Measurements from ENCODE around the gene FRMPD4.
"Not testable (repeated sequence)": the region's sequence is repeated elsewhere in the genome, so short reads cannot be mapped to it uniquely, and the experiment has no call there.

Gene FRMPD4

DNA sequence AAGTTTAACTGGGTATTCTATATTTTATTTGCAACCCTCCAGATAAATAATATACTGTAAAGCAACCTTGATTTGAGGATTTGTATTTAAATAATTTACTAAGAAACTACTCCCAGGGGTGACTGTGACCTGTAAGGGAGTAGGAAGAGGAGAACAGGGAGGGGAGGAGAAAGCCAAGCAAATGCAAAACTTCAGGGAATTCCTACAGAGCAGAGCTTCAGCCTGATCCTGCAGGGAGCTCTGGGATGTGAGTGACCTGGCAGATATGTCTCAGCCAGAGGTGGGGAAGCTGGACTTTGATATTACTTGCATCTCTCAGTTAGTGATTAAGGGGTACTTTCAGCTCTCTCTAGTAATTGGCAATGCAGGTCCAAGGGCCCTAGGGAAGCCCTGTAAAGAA is 302.0 kb downstream of the FRMPD4 start:
- no peak for DNase-seq (ENCODE audit: low spot score)

DNA sequence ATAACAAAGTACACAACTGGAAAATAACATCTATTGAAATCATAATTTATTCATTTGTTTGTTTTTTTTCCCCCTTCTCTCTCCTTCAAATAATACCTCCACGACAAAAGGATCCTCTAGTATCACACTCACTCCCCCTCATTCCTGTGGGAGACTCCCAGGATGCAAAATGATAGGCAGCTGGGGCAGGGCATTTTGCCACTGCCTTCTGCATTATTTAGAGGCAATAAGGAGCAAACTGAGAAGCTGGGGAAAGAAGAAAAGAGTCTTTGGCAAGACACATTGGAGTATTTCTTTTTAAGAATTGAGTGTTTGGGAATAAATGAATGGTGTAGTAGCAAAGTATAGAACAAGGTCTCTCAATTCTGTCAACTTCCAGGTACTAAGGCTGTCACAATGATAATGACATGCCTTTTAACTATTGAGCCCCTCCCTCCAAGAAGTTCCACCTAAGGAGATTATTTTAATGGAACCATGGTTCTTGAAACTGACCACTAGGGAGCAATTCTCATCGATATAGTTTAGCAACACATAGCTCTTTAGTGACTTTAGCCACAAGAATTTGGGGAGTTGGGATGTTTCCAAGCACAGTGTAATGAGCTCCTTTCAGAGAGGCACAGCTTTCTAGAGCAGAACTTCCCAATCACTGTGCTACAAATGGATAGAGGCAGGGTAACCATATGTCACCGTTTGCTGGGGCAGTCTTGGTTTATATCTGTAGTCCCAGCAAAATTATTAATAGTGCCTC is 303.3 kb downstream of the FRMPD4 start:
- DNase-seq (ENCODE audit: low spot score), result no peak

DNA sequence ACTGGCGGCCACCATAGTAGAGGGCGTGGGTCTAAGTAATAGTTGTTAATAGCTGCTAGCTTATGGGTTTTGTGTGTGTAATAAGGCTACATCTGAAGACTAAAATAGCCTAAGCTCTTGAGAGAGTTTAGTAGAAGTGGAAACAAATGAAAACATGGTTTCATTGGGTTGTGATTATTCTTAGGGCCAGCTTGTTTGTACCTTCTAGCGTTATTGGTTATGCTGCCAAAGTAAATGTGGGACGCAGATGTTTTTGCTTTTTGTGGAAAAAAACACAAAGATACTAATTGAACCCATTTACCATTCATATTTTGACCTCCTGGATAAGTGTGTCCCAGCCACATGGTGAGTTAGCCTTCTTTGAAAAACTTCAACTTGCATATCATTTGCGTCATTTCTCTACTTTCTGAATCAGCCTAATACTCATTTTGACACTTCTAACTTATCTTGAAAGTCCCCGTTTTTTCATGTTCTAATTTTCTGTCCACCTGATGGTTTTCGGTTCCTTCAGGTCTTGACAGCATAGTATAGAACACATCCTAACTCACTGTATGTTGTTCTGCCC is 305.3 kb downstream of the FRMPD4 start:
- no peak for DNase-seq (ENCODE audit: low spot score)

DNA sequence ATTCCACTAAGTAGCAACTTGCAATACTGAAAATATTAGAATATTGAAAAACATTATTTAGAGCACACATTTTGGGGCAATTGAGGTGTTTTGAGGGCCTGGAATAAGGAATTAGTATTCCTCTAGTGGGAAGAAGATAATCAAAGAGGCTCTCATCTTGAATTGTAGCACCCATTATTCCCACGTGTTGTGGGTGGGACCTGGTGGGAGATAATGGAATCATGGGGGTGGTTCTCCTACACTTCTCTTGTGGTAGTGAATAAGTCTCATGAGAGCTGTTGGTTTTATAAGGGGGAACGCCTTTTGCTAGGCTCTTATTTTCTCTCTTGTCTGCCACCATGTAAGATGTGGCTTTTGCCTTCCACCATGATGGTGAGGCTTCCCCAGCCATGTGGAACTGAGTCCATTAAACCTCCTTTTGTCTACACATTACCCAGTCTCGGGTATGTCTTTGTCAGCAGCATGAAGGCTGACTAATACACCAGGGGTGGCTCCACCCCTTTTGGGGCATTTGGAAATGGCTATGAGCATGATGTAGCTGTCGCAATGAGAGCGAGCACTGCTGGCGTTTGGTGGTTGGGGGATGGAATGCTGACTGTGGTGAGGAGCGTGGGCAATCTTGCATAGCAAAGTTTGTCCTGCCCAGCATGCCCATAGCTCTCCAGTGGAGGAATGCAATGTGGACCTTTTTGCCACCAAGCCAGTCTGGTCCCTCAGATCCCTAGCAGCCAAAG is 308.2 kb downstream of the FRMPD4 start:
- DNase-seq (ENCODE audit: low spot score), result no peak

DNA sequence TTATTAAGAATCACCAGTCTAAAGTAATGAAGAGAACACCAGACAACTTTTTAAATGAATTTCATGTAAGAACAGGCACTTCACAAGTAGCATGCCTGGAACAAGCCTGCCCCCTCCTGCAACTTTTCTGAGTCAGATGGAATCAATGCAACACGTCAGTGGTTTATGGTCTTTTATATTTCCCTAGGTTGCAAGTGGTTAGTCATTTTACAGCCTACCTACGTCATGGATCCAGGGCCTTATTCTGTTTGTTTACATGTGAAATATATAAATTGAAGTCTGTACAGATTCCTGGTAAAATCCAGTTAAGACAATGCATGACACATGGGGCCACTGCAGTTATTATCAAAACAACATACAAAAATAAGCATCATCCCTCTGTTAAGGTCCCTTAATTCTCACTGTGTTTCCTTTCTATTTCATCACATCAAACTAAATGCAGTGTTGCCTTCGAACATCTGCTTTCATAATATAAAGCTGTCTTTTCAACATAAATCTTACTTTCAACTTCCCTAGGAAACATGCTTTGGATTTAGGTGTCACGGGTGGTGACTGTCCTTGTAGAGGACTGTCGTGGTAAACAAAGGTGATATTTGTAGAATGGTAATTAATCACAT is 309.3 kb downstream of the FRMPD4 start:
- no peak for DNase-seq (ENCODE audit: low spot score)

DNA sequence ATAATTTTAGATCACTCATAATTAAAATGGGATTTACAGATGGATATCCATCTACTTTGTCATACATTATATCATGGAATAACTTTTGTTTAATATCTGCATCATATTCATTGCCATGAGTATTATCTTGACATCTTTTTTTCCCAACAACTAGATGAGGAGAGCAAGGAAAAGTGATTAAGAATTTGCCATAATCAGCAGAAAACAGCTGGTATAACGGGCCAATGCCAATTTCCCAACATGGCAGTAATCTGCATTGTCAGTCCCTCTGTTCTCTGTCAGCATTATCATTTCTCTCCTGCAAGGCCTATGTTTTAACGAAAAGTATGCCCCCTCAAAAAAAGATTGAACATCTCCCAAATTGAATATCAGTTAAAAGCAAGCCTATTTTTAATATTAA is 314.0 kb downstream of the FRMPD4 start:
- DNase-seq (ENCODE audit: low spot score), result no peak

DNA sequence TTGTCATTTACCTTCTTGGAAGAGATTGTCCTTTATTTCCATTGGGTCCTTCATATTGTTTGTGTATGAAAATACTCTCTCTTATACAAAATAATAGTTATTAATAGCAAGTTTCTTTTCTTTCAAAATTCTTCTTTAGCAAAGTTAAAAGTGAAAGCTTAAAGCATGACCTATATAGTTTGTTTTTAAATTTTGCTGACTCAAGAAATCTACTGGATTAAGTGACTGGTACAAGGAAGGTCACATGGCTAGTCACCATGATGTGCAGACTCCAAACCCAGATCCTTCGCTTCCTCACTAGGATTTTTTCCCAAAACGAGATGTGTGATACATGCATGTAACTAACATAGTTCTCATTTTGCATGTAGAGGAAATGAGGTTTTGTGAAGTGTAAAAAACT is 322.7 kb downstream of the FRMPD4 start:
- DNase-seq (ENCODE audit: low spot score), result no peak

DNA sequence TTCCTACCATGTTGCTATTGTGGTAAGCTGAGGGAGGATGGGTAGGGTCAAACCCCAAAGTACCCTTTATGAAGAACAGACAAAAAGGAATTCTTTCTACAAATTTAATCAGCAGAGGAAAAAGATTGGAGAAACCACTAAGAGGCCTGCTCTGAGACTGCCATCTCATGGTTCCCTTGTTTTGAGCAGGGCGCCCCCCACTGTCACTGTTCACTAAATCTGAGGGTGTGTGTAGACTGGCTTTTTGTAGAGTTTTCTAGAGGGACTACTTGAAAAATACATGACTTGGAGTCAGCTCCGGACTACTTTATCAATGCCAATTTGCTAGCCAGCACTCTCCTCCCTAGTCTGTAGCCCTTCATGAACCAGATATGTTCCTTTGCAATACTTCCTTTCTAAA is 324.8 kb downstream of the FRMPD4 start:
- no peak for DNase-seq (ENCODE audit: low spot score)

DNA sequence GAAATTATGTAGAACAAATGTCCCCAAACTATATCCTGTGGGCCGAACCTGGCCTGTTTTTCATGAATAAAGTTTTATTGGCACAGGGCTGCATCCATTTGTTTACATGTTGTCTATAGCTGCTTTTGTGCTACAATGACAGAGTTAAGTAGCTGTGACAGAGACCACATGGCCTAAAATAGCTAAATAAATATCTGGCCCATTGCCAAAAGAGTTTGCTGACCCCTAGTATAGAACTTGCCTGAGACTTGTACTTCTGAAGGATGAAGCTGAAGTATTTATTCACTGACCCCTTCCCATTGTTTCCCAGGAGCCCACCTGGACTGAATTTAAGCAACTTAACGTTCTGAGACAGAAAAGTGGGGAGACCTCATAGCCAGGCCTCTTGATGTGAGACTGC is 325.6 kb downstream of the FRMPD4 start:
- no peak for DNase-seq (ENCODE audit: low spot score)

DNA sequence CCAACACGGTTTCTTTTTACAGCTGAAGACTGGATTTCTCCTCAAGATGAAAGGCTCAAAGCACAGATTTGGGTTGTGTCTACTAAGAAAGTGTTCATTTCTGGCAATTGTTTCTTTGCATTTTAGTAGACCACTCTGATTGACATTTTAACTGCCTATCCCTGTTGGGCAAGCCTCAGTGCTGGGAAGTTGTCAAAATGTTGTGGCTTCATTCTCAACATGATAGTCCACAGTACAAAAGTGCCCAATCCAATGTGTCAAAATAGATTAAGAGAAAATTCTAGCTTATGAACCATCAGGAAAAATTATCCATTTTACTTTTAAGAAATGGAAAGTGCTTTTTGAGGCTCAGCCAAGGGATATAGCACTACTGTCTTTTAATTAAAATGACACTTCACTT is 329.0 kb downstream of the FRMPD4 start:
- no peak for DNase-seq (ENCODE audit: low spot score)

DNA sequence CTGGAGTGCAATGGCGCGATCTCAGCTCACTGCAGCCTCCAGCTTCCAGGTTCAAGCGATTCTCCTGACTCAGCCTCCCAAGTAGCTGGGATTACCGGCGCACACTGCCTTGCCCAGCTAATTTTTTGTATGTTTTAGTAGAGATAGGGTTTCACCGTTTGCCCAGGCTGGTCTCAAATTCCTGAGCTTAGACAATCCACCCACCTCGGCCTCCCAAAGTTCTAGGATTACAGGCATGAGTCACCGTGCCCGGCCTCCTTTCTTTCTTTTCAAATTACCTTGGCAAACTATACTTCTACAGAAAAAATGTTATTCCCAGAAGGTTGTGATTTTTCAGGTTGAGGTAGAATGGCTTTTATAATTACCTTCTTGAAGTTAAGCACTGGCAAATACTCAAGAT is 331.0 kb downstream of the FRMPD4 start:
- no peak for DNase-seq (ENCODE audit: low spot score)

DNA sequence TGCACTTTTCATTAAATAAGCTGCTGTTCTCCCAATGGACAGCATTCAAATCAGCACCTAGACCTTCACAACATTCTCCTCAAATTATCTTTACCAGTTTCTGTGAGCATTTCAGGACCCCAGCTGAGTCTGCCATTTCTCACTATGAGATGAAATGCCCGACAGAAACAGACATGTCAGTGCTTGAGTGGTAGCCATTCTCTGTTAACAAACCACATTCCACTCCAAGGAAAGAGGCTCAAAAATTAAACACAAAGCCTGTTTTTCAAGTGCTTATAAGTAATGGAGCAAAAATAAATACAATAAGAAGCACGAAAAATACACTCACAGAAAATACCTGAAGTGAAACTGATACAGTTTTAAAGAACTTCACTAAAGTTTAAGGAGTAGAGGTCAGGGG is 332.8 kb downstream of the FRMPD4 start:
- DNase-seq (ENCODE audit: low spot score), result no peak

DNA sequence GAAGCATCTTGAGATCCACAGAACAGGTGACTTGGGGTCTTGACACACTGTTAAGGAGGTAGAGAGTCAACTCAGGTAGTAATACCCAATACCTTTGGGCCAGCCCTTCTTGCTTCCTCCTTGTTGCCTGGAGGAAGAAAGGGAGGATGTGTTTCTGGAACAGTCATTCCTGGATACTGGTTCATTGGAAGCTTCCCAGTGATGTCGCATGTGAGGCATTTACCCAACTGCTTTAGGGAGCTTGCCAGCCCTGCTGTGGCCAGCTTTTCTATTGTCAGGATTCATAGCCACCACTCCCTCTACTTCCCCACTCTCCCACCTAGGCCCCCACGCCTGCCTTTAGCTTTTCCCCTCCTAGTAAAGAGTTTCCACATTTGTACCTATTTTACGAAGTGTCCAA is 342.7 kb downstream of the FRMPD4 start:
- DNase-seq (ENCODE audit: low spot score), result no peak

DNA sequence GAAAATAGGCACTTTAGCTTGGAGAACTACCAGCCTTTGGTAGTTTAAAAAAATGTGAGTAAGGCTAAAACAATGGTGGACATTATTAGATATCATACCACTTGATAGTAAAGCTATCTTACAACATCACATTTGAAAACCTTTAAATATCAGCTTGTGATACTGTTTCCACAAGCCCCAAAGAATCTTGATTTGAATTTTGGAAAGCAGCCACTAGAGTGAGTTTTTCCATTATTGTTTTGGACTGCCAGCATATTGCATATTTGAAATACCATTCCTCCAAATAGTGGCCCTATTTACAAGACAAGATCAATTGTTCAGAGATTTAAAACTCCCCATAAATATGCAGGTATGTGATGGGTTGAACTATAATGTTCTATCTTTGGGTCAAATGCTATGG is 349.9 kb downstream of the FRMPD4 start:
- no peak for DNase-seq (ENCODE audit: low spot score)

DNA sequence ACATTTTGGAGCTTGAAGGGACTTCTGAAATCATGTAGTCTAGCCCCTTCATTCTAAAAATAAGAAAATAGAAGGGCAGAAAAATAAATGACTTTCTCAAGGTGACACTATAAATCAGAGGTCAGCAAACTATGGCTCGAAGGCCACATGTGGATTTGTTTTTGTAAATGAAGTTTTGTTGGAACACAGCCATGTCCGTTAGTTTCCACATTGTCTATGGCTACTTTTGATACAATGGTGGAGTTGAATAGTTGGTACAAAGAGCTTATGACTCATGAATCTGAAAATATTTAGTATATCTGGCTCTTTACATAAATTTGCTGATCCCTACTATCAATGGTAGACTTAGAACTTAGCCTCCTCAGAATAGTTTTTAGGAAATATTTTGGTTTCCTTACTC is 350.5 kb downstream of the FRMPD4 start:
- DNase-seq (ENCODE audit: low spot score), result no peak

DNA sequence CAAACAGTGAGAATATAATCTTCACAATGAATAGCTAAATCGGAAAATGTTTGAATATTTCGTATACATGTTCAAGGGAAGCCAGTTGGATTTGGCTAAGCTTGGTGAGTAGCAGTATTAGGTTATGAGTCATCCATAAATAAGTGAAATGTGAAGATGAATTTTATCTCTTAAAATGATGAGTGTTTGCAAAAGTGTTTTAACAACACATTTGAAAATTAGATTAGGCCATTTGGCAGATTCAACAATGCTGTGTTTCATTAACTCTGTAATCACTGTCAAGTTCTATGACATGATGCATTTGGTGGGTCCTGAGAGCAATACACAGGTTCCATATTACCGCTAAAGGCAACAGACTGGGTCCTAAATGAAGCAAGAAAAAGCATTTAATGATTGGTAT is 351.1 kb downstream of the FRMPD4 start:
- no peak for DNase-seq (ENCODE audit: low spot score)

DNA sequence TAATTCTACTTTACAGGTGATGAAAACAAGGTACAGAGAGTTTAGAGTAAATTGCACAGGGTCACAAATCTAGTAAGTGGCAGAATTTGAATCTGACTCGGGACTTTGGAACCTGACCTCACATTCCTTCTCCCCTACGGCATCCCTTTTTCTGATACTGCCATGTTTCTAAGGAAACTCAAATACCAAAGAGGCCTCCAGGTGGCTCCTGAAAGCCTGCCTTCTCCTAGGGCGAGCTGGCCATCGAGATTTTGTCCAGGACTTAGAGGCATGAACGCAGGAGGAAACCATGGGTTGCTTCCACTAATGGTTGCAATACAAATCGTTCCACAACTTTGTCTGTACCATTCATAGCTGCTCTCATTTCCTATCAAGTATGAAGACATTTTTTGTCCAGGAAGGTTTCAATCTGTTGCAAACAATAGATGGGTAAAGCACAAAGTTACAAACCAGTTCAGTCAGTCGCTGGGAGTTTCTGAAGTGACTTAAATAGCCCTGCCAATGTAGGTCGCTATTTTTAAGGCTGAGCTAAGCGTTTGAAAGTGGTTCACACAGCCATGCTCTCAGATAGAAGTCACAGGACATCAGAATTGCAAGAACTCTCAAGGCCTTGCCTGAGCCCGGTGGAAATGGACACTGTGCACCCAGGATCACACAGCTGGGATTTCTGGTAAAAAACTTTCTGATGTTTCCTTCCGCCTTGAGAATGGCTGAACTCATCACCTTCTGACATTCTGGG is 356.3 kb downstream of the FRMPD4 start:
- DNase-seq (ENCODE audit: low spot score), result no peak

DNA sequence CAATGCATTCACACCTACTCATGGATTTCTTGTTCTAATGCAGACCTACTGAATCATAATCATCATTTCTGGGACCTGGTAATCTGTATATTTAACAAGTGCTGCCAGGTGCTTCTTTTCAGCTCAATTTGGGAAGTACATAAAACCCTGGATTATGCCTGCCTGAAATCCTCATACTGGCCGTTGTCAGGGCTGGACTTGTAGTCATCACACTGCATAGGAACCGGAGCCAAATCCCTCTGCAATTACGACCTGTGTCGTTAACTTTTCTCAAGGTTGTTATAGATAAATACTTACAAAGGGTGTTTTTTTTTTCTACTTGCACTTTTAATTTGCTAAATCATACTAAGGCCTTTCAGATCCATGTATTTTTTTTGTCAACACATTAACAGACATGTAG is 358.1 kb downstream of the FRMPD4 start:
- DNase-seq (ENCODE audit: low spot score), result no peak

DNA sequence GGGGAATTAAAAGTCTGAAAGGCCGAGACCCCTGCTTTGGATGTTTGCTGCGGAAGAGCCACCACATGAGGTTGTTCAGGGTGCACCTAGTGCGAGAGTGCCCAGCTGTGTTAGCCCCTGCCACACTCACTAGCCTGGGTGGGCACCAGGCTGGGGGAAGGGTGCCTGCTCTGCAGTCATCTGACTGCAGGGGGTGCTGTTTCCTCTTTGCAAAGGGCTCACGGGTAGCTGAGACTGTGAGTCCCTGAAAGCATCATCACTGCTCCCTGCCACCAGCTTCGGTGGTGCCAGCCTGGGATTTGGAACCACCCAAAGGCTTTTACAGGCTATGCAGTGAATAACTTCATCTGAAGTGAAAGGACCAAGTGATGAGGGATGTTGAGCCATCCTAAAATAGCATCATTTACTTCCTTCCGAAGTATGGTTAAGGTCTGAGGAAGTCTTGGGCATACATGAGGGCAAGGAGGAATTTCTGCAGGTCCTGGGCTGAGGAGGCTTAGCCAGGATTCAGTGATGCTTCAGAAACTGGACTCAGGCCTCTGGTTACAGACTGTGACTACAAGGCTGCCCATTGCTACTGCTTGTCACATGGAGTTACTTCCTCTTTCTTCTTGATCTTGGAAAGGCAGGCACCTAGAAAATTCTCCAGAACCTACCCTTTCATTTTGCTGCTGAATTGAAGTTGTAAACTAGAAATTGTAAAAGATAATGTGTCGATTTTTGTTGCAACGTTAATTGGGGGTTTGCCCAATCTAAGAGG is 359.7 kb downstream of the FRMPD4 start:
- DNase-seq (ENCODE audit: low spot score), result no peak

DNA sequence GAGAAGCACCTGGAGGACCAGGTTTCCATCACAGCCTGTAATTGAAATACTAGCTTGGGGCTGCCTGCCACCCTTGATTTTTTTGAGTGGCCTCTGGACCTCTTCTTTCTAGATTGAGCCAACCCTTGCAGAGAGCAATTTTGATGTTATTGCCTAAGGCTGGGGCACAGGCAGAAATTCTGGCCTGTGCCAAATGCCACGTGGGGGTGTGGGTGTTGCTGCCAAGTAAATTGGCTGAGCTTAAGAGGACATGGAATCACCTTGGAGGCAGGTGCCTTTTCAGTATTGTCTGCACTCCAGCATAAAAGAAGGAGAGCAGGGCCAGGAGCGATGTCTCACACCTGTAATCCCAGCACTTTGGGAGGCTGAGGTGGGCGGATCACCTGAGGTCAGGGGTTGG is 366.9 kb downstream of the FRMPD4 start:
- no peak for DNase-seq (ENCODE audit: low spot score)

DNA sequence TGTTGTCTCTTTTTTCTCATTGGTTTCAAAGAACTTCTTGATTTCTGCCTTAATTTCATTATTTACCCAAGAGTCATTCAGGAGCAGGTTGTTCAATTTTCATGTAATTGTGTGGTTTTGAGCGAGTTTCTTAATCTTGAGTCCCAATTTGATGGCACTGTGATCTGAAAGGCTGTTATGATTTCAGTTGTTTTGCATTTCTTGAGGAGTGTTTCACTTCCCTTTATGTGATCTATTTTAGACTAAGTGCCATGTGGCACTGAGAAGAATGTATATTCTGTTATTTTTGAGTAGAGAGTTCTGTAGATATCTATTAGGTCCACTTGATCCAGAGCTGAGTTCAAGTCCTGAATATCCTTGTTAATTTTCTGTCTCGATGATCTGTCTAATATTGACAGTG is 377.1 kb downstream of the FRMPD4 start:
- not testable (repeated sequence) for DNase-seq (ENCODE audit: low spot score)

DNA sequence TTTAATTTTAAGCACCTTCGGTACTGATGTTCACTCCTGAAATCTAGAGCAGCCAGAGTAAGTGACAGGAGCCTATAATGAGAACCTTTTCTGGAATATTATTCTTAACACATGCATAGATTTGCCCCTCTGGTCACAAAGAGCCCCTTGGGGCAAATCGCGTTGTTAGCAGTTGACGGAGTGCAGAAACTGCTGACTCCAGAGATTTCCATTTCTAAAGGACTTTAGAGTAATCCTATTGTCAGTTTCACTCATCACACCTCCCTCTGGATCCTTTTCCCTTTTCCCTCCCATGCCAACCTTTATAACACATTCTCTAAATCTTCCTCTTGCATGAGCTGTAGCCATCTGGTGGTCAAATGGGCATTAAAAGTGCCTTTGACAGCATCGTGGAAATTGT is 388.0 kb downstream of the FRMPD4 start:
- DNase-seq (ENCODE audit: low spot score), result no peak
